ENCODE measurements around the gene MCU.

- TF ChIP-seq CTCF (optimal IDR thresholded peaks at IDR 0.05 in 1 of 3, IDR thresholded peaks at IDR 0.05 in 1 of 3, conservative IDR thresholded peaks at IDR 0.05 in 1 of 3; ENCODE audit: extremely low read depth in 1 of 3, insufficient read depth in 2 of 3, low read length in 3 of 3) = no peak
- TF ChIP-seq EZH2 (IDR thresholded peaks at IDR 0.05; ENCODE audit: low read length) = no peak
These were observed 140.8 kb downstream of the MCU start for GRCh38 chr10:72832701-72833100.

All from keratinocyte (primary cell).